HG03439 (cell line): ENCODE measurements around the gene JAK1.
A peak's percentile ranks its signal among the peaks of the same experiment; 100 is the strongest.
"Not testable (repeated sequence)": the region's sequence is repeated elsewhere in the genome, so short reads cannot be mapped to it uniquely, and the experiment has no call there.

Experiments used
- ATAC-seq: cut with Tn5 transposase; IDR thresholded peaks from one replicate; pipeline ENCODE4 v1.9.1; 2021; ENCODE audit warnings: mild to moderate bottlenecking, moderate library complexity; ENCODE audit not compliant: unreplicated experiment

Gene JAK1

GRCh38 chr1:64844175-64844574 lies 122.2 kb downstream of the JAK1 start:
- no peak for ATAC-seq

DNA sequence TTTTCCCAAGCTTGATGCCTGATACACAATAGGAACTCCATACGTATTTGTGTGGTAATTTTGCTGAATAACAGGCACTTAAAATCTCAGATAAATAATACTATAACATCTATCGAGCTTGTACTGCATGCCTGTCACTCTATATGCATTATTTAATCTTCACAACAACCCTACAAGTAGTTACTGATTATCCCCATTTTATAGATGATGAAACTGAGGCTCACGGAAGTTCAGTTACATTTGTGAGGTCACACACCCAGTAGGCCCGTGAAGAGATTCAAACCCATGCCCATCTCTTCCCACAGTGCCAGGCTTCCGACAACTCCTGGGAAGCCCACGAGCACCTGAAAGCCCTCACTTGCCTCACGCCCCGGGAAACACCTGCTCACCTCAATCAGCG lies 122.7 kb downstream of the JAK1 start:
- no peak for ATAC-seq

- ATAC-seq: no peak
Measured at GRCh38 chr1:64842224-64842623, 124.1 kb downstream of the JAK1 start.

DNA sequence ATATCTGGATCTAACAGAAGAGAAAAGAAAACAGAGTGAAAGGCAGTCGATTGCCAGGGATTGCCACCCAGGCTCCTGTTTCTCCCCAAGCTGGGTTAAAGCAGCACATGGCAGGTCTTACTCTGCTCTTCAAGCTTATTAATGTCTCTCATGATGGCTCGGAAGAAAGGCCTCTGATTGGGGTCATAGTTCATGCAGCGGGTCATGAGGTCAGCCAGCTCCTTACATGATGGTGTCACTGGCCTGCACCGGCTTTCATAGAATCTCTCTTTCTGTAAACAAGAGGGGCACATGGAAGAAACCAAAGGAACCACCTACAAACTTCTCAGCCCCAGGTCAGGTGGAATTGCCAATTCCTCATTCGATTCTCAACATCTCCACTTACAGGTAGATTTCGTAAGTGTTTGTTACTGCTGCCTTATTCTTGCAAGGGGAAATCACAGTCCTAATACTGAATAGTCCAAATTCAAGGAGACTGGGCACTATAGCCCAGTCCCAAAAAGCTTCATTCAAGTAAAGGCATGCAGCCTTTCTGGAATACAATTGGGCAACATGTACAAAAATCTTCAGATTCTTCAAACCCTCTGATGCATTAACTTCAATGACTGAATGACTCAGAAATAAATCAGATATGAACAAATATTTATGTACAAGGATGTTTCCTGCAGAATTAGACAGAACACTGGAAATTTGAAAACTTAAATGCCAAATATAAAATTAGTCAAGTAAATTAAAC lies 124.9 kb downstream of the JAK1 start:
- no peak for ATAC-seq

DNA sequence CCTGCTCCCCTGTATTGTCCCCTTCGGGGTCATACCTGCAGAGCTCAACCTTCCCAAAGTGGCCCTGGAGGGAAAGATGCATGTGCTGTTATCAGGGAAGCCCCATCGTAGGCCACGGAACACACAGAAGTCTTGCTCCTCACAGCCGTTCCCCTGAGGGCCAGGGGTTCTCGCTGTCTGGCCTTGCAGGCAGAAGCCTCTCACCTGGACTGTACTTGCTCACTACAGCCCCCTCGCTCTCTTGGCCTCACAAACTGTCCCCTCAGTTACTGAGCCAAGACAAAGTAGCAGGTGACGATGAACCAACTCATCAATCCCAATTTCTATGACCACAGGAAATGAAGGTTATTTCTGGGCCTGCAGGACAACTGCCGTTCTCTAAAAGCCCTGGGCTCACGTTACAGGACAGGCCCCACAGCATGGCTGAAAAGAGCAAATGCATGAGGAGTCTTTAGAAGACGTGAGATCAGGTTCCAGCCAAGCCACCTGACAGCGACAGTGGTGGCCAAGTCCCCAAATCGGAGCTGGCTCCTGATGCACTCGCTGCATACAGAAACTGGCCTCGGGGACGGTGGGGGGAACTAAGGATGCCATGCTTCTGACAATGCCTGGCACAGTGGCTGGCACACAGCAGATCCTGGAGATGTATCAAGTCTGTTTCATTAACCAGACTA lies 126.5 kb downstream of the JAK1 start:
- ATAC-seq: no peak

- ATAC-seq: no peak
Measured at GRCh38 chr1:64839261-64839660, 127.1 kb downstream of the JAK1 start.

DNA sequence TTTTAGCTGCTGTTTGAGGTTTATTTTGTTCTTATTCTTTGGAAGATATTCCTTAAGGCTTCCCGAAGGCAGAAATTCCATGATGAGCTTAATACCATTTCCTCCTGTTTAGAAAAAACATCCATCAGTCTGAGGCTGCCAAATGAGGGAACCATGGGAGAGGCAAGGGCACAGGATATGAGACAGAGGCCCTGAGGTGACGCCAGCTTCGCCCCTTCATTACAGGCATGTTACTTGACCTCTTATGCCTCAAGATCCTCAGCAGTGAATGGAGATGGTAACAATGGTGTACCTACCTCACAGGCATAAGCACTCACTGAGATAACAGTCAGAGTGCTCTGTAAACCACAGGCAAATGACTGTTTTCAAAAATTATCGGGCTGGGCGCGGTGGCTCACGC lies 127.9 kb downstream of the JAK1 start:
- ATAC-seq: no peak

- ATAC-seq: no peak
Measured at GRCh38 chr1:64836802-64837201, 129.5 kb downstream of the JAK1 start.

- no peak for ATAC-seq
Measured at GRCh38 chr1:64834734-64835133, 131.6 kb downstream of the JAK1 start.

- no peak for ATAC-seq
Measured at GRCh38 chr1:64830030-64830651, 136.2 kb downstream of the JAK1 start.

- no peak for ATAC-seq
Measured at GRCh38 chr1:64829411-64830029, 136.8 kb downstream of the JAK1 start.

- no peak for ATAC-seq
Measured at GRCh38 chr1:64828829-64829228, 137.5 kb downstream of the JAK1 start.

DNA sequence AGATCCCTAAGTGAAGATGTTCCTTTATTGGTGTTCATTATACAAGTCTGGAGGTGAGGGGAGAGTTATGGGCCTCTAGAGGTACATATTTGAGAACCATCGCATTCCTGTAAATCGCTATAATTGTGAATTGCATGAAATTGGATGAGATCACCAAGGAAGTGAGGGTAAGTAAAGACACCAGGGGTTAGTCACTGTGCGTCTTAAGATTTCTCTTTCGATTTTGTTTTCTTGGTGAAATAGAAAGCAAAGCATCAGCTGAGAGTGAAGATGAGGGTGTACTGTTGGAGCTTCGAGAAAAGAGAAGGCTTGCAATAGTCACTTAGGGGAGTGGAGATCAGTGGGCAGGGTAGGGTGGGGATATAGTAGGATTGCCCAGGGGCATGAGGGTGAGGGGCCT lies 139.4 kb downstream of the JAK1 start:
- peak; percentile 84 for ATAC-seq

GRCh38 chr1:64823691-64824476 lies 142.5 kb downstream of the JAK1 start:
- ATAC-seq: no peak

DNA sequence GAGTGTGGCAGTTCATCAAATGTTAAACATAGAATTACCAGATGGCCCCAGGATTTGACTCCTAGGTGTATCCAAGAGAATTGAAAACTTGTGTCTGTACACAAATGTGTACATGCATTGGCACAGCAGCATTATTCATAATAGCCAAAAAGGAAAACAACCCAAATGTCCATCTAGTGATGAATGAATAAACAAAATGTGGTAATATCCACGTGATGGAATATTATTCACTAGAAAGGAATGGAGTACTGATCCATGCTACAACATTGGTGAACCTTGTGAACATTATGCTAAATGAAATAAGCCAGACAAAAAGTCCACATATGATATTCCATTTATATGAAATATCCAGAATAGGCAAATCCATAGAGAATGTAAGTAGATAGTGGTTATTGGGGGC lies 143.7 kb downstream of the JAK1 start:
- no peak for ATAC-seq

DNA sequence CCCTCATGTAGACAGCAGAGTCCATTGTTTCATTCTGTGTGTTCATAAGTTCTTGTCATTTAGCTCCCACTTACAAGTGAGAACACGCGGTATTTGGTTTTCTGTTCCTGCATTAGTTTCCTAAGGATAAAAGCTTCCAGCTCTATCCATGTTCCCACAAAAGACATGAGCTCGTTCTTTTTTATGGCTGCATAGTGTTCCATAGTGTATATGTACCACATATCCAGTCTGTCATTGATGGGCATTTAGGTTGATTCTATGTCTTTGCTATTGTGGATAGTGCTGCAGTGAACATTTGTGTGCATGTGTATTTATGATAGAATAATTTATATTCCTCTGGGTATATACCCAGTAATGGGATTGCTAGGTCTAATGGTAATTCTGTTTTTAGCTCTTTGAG lies 145.8 kb downstream of the JAK1 start:
- ATAC-seq: not testable (repeated sequence)

DNA sequence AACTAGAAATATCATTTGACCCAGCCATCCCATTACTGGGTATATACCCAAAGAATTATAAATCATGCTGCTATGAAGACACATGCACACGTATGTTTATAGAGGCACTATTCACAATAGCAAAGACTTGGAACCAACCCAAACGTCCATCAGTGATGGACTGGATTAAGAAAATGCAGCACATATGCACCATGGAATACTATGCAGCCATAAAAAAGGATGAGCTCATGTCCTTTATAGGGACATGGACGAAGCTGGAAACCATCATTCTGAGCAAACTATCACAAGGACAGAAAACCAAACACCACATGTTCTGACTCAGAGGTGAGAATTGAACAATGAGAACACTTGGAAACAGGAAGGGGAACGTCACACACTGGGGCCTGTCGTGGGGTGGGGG lies 149.0 kb downstream of the JAK1 start:
- not testable (repeated sequence) for ATAC-seq

DNA sequence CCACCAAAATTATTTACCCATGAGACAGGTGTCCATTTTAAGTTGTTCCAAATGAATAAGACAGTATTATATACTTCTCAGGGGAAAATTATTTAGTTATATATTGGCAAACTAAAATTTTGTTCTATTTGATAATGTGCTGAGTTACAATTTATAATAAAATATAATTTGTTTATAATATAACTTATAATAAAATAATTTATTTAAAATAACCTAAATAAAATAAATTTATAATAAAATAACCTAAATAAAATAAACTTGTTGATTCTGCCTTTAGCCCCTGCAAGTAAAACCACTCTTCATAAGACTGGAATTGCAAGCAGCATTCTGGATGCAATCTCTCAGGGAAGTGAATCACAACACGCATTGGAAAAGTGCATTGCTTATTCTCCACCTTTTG lies 151.9 kb downstream of the JAK1 start:
- no peak for ATAC-seq

DNA sequence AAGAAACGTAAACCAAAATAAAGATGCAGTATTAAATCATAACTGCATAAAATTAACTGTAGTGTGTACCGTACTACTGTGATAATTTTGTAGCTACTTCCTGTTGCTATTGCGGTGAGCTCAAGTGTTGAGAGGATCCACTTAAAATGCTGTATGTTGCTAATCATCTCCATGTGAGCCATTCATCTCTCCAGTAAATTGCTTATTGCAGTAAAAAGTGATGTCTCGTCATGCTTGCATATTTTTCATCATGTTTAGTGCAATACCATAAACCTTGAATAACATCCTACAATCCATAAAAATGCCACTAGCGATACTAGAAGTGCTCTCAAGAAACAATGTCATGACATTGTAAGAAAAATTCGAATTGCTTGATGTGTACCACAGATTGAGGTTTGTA lies 155.2 kb downstream of the JAK1 start:
- no peak for ATAC-seq

DNA sequence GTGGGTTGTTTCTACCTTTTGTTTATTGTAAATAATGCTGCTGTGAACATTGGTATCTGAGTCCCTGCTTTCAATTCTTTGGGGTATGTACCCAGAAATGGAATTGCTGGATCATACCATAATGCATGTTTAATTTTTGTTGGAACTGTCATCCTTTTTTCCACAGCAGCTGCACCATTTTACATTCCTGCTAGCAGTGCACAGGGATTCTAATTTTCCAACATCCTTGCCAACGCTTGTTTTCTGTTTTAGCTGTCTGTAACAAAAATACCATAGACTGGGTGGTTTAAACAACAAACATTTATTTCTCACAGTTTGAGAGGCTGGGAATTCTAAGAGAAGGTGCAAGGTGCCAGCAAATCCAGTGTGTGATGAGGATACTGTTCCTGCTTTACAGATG lies 156.3 kb downstream of the JAK1 start:
- ATAC-seq: no peak

DNA sequence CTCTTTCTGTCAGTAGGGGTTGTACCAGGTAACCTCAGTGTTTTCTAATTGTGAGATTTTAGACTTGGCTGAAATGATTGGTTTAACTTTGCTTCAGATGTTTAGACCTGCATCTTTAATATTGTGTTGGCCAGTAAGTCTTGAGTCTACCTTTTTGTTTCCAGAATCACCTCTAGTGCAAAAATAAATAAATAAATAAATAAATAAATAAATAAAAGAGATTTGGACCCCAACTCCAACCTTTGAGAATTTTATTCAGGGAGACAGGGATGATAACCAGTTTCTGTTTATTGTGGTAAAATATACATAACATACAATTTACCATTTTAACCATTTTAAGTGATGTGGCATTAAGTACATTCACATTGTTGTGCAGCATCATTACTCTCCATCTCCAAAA lies 157.0 kb downstream of the JAK1 start:
- no peak for ATAC-seq
